ENCODE results near the gene CNOT8.

DNA sequence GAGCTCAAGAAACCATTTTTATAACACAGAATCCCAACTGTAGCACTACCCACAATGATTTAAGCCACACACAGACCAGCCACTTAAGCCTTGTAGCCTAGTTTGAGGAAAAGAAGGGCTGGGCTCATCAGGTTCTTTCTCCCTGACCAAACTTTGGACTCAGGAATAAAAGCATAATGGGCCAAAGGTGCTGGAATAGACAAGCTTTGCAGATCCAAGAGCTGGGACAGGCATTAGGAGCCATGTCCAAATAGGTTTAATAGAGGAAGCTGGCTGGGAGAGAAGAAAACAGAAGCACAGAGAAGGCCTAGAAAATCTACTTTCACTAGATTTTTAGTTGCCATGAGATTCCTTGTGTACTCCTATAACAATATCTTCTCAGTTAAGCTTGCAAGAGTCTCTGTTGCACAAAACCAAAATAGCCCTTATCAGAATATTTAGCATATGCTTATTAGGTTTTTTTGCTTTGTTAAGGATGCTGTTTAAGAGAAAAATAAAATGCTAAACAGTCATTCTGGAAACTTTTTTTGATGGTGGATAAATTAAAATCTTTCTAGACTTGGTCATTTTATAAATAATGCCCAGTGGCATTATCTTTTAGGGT lies 38.2 kb downstream of the CNOT8 start:
- TF ChIP-seq, protein P1, sequence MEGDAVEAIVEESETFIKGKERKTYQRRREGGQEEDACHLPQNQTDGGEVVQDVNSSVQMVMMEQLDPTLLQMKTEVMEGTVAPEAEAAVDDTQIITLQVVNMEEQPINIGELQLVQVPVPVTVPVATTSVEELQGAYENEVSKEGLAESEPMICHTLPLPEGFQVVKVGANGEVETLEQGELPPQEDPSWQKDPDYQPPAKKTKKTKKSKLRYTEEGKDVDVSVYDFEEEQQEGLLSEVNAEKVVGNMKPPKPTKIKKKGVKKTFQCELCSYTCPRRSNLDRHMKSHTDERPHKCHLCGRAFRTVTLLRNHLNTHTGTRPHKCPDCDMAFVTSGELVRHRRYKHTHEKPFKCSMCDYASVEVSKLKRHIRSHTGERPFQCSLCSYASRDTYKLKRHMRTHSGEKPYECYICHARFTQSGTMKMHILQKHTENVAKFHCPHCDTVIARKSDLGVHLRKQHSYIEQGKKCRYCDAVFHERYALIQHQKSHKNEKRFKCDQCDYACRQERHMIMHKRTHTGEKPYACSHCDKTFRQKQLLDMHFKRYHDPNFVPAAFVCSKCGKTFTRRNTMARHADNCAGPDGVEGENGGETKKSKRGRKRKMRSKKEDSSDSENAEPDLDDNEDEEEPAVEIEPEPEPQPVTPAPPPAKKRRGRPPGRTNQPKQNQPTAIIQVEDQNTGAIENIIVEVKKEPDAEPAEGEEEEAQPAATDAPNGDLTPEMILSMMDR (conservative IDR thresholded peaks at IDR 0.05) = no peak
- no peak for TF ChIP-seq ZFX (IDR thresholded peaks at IDR 0.05)

Data from C4-2B (cell line).